ENCODE data around the gene POLG2.
"Not testable (repeated sequence)": the region's sequence is repeated elsewhere in the genome, so short reads cannot be mapped to it uniquely, and the experiment has no call there.

POLG2 gene

DNA sequence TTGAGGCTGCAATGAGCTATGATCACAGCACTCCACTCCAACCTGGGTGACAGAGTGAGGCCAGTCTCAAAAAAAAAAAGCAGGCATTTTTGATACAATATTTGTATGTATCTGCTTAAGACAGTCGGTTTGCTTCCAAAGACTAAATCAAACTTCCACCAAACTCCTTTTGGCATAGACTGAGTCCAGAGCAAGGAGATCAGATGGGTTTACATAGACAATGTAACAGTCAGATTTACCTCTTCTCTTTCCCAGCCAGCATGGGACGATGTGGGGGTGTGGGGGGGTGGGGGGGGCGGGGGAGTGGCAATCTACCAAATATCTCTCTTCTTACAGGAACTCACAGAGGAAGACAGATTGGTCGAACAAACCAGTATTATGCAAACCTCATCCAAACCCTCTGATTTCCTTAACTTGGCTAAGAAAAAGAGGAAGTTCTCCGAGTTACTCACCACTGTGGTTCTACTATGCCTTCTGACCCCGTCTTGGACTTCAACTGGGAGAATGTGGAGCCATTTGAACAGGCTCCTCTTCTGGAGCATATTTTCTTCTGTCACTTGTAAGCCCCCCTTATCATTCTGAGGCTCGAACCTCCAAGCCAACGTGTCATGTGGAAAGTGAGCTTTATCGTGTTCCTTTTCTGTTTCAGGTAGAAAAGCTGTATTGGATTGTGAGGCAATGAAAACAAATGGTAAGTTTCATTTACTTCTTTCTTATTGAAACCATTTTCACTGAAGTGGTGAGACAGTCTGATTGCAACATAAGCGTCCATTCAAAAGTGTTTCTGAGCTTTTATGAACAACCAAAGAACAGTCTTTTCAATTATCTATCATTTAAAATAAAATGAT, 48.0 kb downstream of the POLG2 start, which contains the start of gene MILR1:
Gene MILR1 (plus strand): TSS at position 451 of the 848 bp plus-strand sequence. CDS start 54 bp downstream, at position 505.
- TF ChIP-seq, protein P1, sequence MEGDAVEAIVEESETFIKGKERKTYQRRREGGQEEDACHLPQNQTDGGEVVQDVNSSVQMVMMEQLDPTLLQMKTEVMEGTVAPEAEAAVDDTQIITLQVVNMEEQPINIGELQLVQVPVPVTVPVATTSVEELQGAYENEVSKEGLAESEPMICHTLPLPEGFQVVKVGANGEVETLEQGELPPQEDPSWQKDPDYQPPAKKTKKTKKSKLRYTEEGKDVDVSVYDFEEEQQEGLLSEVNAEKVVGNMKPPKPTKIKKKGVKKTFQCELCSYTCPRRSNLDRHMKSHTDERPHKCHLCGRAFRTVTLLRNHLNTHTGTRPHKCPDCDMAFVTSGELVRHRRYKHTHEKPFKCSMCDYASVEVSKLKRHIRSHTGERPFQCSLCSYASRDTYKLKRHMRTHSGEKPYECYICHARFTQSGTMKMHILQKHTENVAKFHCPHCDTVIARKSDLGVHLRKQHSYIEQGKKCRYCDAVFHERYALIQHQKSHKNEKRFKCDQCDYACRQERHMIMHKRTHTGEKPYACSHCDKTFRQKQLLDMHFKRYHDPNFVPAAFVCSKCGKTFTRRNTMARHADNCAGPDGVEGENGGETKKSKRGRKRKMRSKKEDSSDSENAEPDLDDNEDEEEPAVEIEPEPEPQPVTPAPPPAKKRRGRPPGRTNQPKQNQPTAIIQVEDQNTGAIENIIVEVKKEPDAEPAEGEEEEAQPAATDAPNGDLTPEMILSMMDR (conservative IDR thresholded peaks at IDR 0.05) = no peak
- H3K27ac ChIP-seq = no peak within 1 kb of the TSS

DNA sequence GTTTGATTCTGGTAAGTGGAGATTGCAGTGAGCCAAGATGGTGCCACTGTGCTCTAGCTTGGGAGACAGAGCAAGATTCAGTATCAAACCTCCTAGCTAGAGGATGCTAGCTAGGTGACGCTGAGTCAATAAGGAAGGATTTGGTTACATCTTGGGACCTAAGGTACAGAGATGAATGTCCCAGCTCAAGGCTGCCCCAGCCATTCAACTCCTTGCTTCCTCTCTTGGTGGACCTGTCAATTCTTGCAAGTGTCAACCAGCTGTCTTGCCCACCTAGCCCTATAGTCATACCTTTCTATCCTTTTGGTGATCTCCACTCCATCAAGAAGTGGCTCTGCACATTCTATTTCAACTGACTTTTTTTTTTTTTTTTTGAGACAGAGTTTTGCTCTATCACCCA, 49.3 kb downstream of the POLG2 start:
- H3K27ac ChIP-seq = no peak overlapping the region

DNA sequence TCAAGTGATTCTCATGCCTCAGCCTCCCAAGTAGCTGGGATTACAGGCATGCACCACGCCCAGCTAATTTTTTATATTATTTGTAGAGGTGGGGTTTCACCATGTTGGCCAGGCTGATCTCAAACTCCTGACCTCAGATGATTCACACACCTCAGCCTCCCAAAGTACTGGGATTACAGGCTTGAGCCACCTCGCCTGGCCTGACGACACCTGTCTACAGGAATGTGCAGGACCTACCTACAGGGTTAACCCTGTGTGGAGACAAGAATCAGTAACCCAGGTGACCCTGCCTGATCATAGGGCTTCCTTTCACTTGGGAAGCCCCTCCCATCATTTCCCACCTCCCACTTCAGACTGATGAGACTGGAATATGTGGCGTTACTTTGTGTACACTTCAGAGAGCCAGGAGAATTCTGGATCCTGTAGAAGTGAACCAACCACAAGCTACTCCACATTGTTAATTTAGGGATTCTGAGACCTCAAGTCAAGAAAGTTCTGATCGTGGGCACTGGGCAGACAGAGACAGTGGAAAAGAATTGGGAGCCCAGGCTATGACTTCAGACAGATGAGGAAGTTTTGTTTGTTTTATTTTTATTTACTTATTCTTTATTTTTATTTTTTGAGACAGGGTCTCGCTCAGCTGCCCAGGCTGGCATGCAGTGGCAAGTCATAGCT, 53.6 kb downstream of the POLG2 start:
- no peak overlapping the region for H3K27ac ChIP-seq
- TF ChIP-seq, protein P1 (conservative IDR thresholded peaks at IDR 0.05) = no peak

More for the DNA sequence above, 49.3 kb downstream of the POLG2 start:
- TF ChIP-seq, protein P1 (conservative IDR thresholded peaks at IDR 0.05) = no peak

DNA sequence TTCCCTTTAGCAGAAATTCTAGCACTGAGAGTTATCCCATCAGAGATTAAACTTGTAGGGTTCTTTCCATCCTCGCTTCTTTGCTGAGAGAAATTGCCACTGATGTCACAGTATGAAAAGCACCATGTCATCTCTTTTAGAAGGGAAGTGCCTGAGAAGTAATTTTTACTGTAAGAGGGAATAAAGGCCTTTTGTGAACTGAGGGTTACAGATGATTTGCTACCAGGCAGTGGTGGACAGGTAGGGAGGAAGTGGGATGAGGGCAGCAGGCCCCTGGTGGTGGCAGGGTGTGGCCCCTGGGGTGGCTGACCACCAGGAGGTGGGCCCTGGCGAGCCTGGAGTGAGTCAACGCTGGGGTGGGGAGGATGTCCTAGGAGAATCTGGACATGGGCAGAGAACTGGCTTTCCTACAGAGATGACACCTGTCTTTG, 54.3 kb downstream of the POLG2 start:
- H3K27ac ChIP-seq = no peak overlapping the region
- TF ChIP-seq, protein P1 (conservative IDR thresholded peaks at IDR 0.05) = no peak

DNA sequence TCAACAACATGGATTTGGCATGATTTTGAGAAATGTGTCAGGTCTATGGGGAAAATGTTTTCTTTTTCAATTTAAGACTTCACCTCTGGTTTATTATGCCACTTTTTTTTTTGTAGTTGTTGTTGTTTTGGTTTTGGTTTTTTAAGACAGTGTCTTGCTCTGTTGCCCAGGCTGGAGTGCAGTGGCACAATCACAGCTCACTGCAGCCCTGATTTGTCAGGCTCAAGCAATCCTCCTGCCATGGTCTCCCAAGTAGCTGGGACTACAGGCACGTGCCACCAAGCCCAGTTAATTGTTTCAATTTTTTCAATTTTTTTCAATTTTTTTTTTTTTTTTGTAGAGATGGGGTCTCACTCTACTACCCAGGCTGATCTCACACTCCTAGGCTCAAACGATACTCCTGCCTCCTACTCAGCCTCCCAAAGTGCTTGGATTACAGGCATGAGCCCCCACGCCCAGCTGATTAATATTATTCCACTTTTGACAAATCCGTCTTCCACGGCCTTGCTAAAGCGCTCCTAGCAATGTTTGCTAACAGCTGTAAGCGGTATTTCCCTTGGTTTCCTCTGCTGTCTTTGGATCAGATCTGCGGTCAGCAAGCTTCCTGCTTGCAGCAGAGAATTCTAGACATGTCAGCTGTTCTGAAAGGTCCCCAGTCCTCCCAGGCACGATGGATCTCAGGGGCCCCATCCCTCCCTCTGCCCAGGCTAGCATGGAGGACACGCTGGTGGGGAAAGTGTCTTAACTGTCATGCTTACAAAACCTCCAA, 54.9 kb downstream of the POLG2 start:
- no peak overlapping the region for H3K27ac ChIP-seq

DNA sequence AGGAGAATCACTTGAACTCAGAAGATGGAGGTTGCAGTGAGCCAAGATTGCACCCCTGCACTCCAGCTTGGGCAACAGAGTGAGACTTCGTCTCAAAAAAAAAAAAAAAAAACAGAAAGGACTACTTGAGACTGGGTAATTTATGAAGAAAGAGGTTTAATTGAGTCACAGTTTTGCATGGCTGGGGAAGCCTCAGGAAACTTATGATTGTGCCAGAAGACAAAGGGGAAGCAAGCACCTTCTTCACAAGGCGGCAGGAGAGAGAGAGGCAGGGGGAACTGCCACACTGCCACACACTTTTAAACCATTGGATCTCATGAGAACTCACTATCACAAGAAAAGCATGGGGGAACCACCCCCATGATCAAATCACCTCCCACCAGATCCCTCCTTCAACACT, 56.9 kb downstream of the POLG2 start:
- TF ChIP-seq, protein P1 (conservative IDR thresholded peaks at IDR 0.05) = no peak
- no peak overlapping the region for H3K27ac ChIP-seq

More for the DNA sequence above, 54.9 kb downstream of the POLG2 start:
- TF ChIP-seq, protein P1 (conservative IDR thresholded peaks at IDR 0.05) = no peak

DNA sequence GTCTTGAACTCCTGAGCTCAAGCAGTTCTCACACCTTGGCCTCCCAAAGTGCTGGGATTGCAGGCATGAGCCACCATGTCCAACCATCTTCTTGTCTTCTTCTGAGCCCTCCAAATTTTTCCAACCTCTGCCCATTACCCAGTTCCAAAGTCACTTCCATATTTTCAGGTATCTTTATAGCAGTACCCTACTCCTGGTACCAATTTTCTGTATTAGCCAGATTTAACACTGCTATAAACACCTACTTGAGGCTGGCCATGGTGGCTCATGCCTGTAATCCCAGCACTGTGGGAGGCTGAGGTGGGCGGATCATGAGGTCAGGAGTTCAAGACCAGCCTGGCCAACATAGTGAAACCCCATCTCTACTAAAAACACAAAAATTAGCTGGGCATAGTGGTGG, 57.3 kb downstream of the POLG2 start:
- H3K27ac ChIP-seq = not testable (repeated sequence)

Data from VCaP (cell line).